Measurements from ENCODE around the gene ESF1.

- TF ChIP-seq, protein P1, sequence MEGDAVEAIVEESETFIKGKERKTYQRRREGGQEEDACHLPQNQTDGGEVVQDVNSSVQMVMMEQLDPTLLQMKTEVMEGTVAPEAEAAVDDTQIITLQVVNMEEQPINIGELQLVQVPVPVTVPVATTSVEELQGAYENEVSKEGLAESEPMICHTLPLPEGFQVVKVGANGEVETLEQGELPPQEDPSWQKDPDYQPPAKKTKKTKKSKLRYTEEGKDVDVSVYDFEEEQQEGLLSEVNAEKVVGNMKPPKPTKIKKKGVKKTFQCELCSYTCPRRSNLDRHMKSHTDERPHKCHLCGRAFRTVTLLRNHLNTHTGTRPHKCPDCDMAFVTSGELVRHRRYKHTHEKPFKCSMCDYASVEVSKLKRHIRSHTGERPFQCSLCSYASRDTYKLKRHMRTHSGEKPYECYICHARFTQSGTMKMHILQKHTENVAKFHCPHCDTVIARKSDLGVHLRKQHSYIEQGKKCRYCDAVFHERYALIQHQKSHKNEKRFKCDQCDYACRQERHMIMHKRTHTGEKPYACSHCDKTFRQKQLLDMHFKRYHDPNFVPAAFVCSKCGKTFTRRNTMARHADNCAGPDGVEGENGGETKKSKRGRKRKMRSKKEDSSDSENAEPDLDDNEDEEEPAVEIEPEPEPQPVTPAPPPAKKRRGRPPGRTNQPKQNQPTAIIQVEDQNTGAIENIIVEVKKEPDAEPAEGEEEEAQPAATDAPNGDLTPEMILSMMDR (conservative IDR thresholded peaks at IDR 0.05; ENCODE audit: low read depth in 2 of 2): no peak
- TF ChIP-seq JUNB (IDR thresholded peaks at IDR 0.05; ENCODE audit: unreplicated experiment) (no peak), POLR2AphosphoS5 (IDR thresholded peaks at IDR 0.05; ENCODE audit: low read depth) (no peak), EZH2phosphoT487 (IDR thresholded peaks at IDR 0.05; ENCODE audit: unreplicated experiment) (no peak), CREB1 (CRISPR knock-in tag; IDR thresholded peaks at IDR 0.05; ENCODE audit: low read depth) (no peak), EZH2 (IDR thresholded peaks at IDR 0.05; ENCODE audit: low read depth, unreplicated experiment) (no peak), NANOG (IDR thresholded peaks at IDR 0.05; ENCODE audit: borderline replicate concordance) (no peak)
Measured at GRCh38 chr20:13690943-13691342, 93.8 kb downstream of the ESF1 start.
